GM12892 (cell line): ENCODE measurements around the gene GRK4.

Source experiments
- POLR2A ChIP-seq: IDR thresholded peaks from 2 replicates; pipeline ENCODE4 v1.6.1; 2011; ENCODE audit warnings: low read depth, low read length, control low read depth
- POLR2AphosphoS5 ChIP-seq: IDR thresholded peaks from 2 replicates; pipeline ENCODE4 v1.6.1; 2011; ENCODE audit warnings: low read depth, low read length, control low read depth

GRCh38 chr4:2961811-2962441 is 1.4 kb upstream of the GRK4 start:
- TF ChIP-seq POLR2AphosphoS5 (no peak), POLR2A (no peak)
